HepG2 (cell line): Measurements from ENCODE around the gene DOCK10. TPM values are rescaled to one million over a fixed set of nuclear protein-coding genes. Genes with fewer than 3 reads are reported as not detected.

Source experiments
- ATAC-seq: fragments of 200-7000 bp; cut with Tn5 transposase; 3 replicates; pipeline ENCODE4 v1.9.1; 2020; ENCODE audit warnings: mild to moderate bottlenecking, moderate library complexity
- BruUV-seq: library from RNA; stranded (reverse); fragments of 400-500 nt; replicated peaks from 2 replicates; lab custom pipeline; 2021; lab: Mats Ljungman, UMichigan
- CTCF ChIA-PET: fragments of 300-600 bp; formaldehyde crosslinking; extraction: SDS; loops from one replicate; lab custom pipeline; 2021; ENCODE audit warnings: low total read pairs, inconsistent platforms, low intra/inter-chr PET ratio; lab: Yijun Ruan, JAX
- POLR2A ChIA-PET: fragments of 350-600 bp; sonication (Branson Sonifier 250); formaldehyde crosslinking; loops from one replicate; lab custom pipeline; 2020; ENCODE audit warnings: antibody characterized with exemption, inconsistent platforms; lab: Yijun Ruan, JAX
- DNase-seq: peaks from one replicate; pipeline ENCODE4 v3.0.0-alpha.2; 2015; ENCODE audit warnings: low spot score
- FAIRE-seq: peaks from 3 replicates; lab custom pipeline; 2011; peaks lifted over from hg19 to GRCh38; lab: Jason Lieb, UNC
- H2AFZ ChIP-seq: one replicate; pipeline ENCODE4 v1.6.1; 2011; ENCODE audit warnings: low read length, inconsistent platforms
- H3K27ac ChIP-seq: fragments of 300-600 bp; 3 replicates; pipeline ENCODE4 v1.8.0; 2011; ENCODE audit warnings: mixed run types, mild to moderate bottlenecking, mixed read lengths, low read length, inconsistent platforms; ENCODE audit not compliant: insufficient read depth; ENCODE audit errors: extremely low read length
- H3K27me3 ChIP-seq, 2 experiments: fragments of 200-600 bp in 1 of 2; 2 replicates in 1 of 2; 3 replicates in 1 of 2; pipeline versions ENCODE4 v1.6.0 to v1.8.0; 2011; ENCODE audit warnings: low read length in 2 of 2, mild to moderate bottlenecking in 2 of 2, moderate library complexity in 2 of 2, inconsistent platforms in 1 of 2; ENCODE audit not compliant: insufficient read depth in 2 of 2, control insufficient read depth in 1 of 2
- H3K36me3 ChIP-seq, 2 experiments: fragments of 200-600 bp in 1 of 2; replicated peaks in 1 of 2; 2 replicates in 1 of 2; 3 replicates in 1 of 2; pipeline versions ENCODE4 v1.5.1 to v1.8.0; 2011; ENCODE audit warnings: low read length in 2 of 2, inconsistent platforms in 1 of 2; ENCODE audit not compliant: insufficient read depth in 2 of 2, control insufficient read depth in 1 of 2
- H3K4me1 ChIP-seq: 2 replicates; pipeline ENCODE4 v1.5.1; 2012; ENCODE audit warnings: low read length, inconsistent platforms; ENCODE audit not compliant: insufficient read depth
- H3K4me2 ChIP-seq: 2 replicates; pipeline ENCODE4 v1.6.0; 2011; ENCODE audit warnings: low read depth, low read length, inconsistent platforms
- H3K4me3 ChIP-seq, 3 experiments: fragments of 200-600 bp in 1 of 3; sonication (generic), shearing (Covaris generic) in 1 of 3; replicated peaks in 1 of 3; 2 replicates each; pipeline ENCODE4 v1.5.1; 2011 to 2016; ENCODE audit warnings: low read length in 3 of 3, inconsistent platforms in 2 of 3, low read depth in 2 of 3, mild to moderate bottlenecking in 2 of 3, control low read depth in 1 of 3, mixed read lengths in 1 of 3; ENCODE audit not compliant: insufficient read depth in 1 of 3
- H3K79me2 ChIP-seq: one replicate; pipeline ENCODE4 v1.6.1; 2011; ENCODE audit warnings: low read length, inconsistent platforms; ENCODE audit not compliant: insufficient read depth
- H3K9ac ChIP-seq: 2 replicates; pipeline ENCODE4 v1.6.0; 2011; ENCODE audit warnings: mild to moderate bottlenecking, low read depth, low read length, inconsistent platforms; ENCODE audit not compliant: insufficient read depth
- H3K9me3 ChIP-seq: 2 replicates; pipeline ENCODE4 v1.5.1; 2012; ENCODE audit warnings: mild to moderate bottlenecking, low read length
- H4K20me1 ChIP-seq: 2 replicates; pipeline ENCODE4 v1.6.0; 2011; ENCODE audit warnings: inconsistent platforms, mild to moderate bottlenecking, low read length, moderate library complexity; ENCODE audit not compliant: insufficient read depth
- CBX1 ChIP-seq: IDR thresholded peaks from one replicate; pipeline ENCODE4 v1.6.1; 2016; ENCODE audit warnings: antibody characterized with exemption, low read depth
- CENPT ChIP-seq: sonication (generic); formaldehyde crosslinking; IDR thresholded peaks from 2 replicates; pipeline ENCODE4 v1.8.0; 2022; ENCODE audit warnings: low read depth, mild to moderate bottlenecking, moderate library complexity, missing genetic modification reagents
- FOXJ3 ChIP-seq: sonication (generic); formaldehyde crosslinking; IDR thresholded peaks from 2 replicates; pipeline ENCODE4 v1.4.0; 2020; ENCODE audit warnings: missing genetic modification reagents, mild to moderate bottlenecking, borderline replicate concordance
- IRX3 ChIP-seq: sonication (generic); formaldehyde crosslinking; IDR thresholded peaks from 2 replicates; pipeline ENCODE4 v1.8.1; 2023; ENCODE audit warnings: mild to moderate bottlenecking, low read depth, missing genetic modification reagents, borderline replicate concordance
- KDM3A ChIP-seq: IDR thresholded peaks from 2 replicates; pipeline ENCODE4 v1.6.1; 2018; ENCODE audit warnings: low read depth, missing compliant biosample characterization
- MAF1 ChIP-seq: sonication (generic); formaldehyde crosslinking; IDR thresholded peaks from 2 replicates; pipeline ENCODE4 v1.5.0; 2020; ENCODE audit warnings: missing genetic modification reagents, borderline replicate concordance
- NR3C1 ChIP-seq: sonication (generic); formaldehyde crosslinking; IDR thresholded peaks from 2 replicates; pipeline ENCODE4 v1.4.0; 2020; ENCODE audit warnings: missing genetic modification reagents
- TBX2 ChIP-seq: sonication (generic); formaldehyde crosslinking; IDR thresholded peaks from 2 replicates; pipeline ENCODE4 v1.5.0; 2020; ENCODE audit warnings: missing genetic modification reagents, mild to moderate bottlenecking, borderline replicate concordance
- TFE3 ChIP-seq: IDR thresholded peaks from 2 replicates; pipeline ENCODE4 v1.6.1; 2016
- THYN1 ChIP-seq: sonication (generic); formaldehyde crosslinking; IDR thresholded peaks from 2 replicates; pipeline ENCODE4 v1.8.1; 2023; ENCODE audit warnings: low read depth, mild to moderate bottlenecking, moderate library complexity, missing genetic modification reagents, borderline replicate concordance
- ZNF101 ChIP-seq: sonication (generic); formaldehyde crosslinking; IDR thresholded peaks from 2 replicates; pipeline ENCODE4 v1.4.0; 2020; ENCODE audit warnings: mild to moderate bottlenecking, low read depth, missing genetic modification reagents, borderline replicate concordance
- ZNF484 ChIP-seq: sonication (generic); formaldehyde crosslinking; IDR thresholded peaks from 2 replicates; pipeline ENCODE4 v1.5.1; 2020; ENCODE audit warnings: mild to moderate bottlenecking, low read depth, missing genetic modification reagents, borderline replicate concordance
- ZNF562 ChIP-seq: sonication (generic); formaldehyde crosslinking; IDR thresholded peaks from 2 replicates; pipeline ENCODE4 v1.8.0; 2022; ENCODE audit warnings: missing genetic modification reagents, borderline replicate concordance
- ZNF883 ChIP-seq: sonication (generic); formaldehyde crosslinking; IDR thresholded peaks from 2 replicates; pipeline ENCODE4 v1.5.1; 2020; ENCODE audit warnings: mild to moderate bottlenecking, missing genetic modification reagents; ENCODE audit errors: not compliant biosample characterization
- WGBS: methylation state at CpG from one replicate; pipeline ENCODE4 v1.1.6; 2017; ENCODE audit warnings: low lambda C conversion rate; 5-methylcytosine and 5-hydroxymethylcytosine counted together
- in situ Hi-C: cut with HindIII; loops from 2 replicates; pipeline ENCODE4 v1.10.0; 2017; ENCODE audit warnings: low pct_unique_long_range_greater_than_20kb; ENCODE audit not compliant: extremely low pct_ligation_motif_present
- intact Hi-C: fragments of 100-400 bp; cut with micrococcal nuclease; formaldehyde crosslinking; loops from one replicate; pipeline ENCODE4 v1.10.0; 2022; ENCODE audit not compliant: unreplicated experiment
- polyA plus RNA-seq, 8 experiments: library from polyadenylated mRNA; depleted of rRNA in 3 of 8; stranded (reverse) in 7 of 8; unstranded in 1 of 8; fragments of >200 nt; fragmentation: Illumina TruSeq in 4 of 8; extraction: Trizol in 4 of 8; gene quantifications; 2 replicates each; pipeline versions ENCODE4 v1.2.1 to v1.2.3, GENCODE V29; 2011 to 2016; ENCODE audit warnings: low read depth in 4 of 8, missing spikeins in 1 of 8, mixed read lengths in 1 of 8; ENCODE audit not compliant: insufficient read depth in 1 of 8
- total RNA-seq, 5 experiments: library from RNA; depleted of rRNA; stranded (reverse); fragments of >200 nt; fragmentation: Illumina TruSeq; extraction: Trizol; gene quantifications; 2 replicates each; pipeline ENCODE4 v1.2.3, GENCODE V29; 2016; ENCODE audit warnings: low read depth in 1 of 5
- TF ChIP-seq, protein P1 (sequence below): sonication (generic); formaldehyde crosslinking; IDR thresholded peaks from 2 replicates; pipeline ENCODE4 v1.4.0; 2020; ENCODE audit warnings: missing genetic modification reagents
- TF ChIP-seq, protein P2 (sequence below): IDR thresholded peaks from 2 replicates; pipeline ENCODE4 v1.6.1; 2012; ENCODE audit warnings: inconsistent platforms
- TF ChIP-seq, protein P3 (sequence below): sonication (generic); formaldehyde crosslinking; IDR thresholded peaks from 2 replicates; pipeline ENCODE4 v1.5.0; 2020; ENCODE audit warnings: missing genetic modification reagents, mild to moderate bottlenecking, borderline replicate concordance

DOCK10 gene
- total and polyA plus RNA-seq, 2 of the 13 experiments (the other 11 are each of a cell fraction or from before 2014, with no cell fraction given) = not detected

GRCh38 chr2:224970311-224970710, 72.0 kb downstream of the DOCK10 start (continued):
- TF ChIP-seq TFE3 (CRISPR knock-in tag) (no peak), ZNF883 (CRISPR knock-in tag) (no peak), FOXJ3 (CRISPR knock-in tag) (no peak), CENPT (no peak), NR3C1 (CRISPR knock-in tag) (no peak), TBX2 (CRISPR knock-in tag) (no peak)
- TF ChIP-seq, protein P1, sequence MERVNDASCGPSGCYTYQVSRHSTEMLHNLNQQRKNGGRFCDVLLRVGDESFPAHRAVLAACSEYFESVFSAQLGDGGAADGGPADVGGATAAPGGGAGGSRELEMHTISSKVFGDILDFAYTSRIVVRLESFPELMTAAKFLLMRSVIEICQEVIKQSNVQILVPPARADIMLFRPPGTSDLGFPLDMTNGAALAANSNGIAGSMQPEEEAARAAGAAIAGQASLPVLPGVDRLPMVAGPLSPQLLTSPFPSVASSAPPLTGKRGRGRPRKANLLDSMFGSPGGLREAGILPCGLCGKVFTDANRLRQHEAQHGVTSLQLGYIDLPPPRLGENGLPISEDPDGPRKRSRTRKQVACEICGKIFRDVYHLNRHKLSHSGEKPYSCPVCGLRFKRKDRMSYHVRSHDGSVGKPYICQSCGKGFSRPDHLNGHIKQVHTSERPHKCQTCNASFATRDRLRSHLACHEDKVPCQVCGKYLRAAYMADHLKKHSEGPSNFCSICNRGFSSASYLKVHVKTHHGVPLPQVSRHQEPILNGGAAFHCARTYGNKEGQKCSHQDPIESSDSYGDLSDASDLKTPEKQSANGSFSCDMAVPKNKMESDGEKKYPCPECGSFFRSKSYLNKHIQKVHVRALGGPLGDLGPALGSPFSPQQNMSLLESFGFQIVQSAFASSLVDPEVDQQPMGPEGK (CRISPR knock-in tag) = no peak

- WGBS = 11% methylated on average over 4 of the region's 4 CpGs
- Histone ChIP-seq H3K9ac (no peak overlapping the region), H3K79me2 (no peaks in the 10 kb centered on the region), H3K27ac (no peak overlapping the region), H3K36me3 (no peaks in the 10 kb centered on the region), H3K9me3 (no peaks in the 10 kb centered on the region), H3K4me2 (no peak overlapping the region), H3K27me3 (peaks cover 0 to 3% of the 10 kb centered on the region in 2 experiments; a peak in 2 of 5 replicates), H4K20me1 (no peaks in the 10 kb centered on the region), H2AFZ (no peak overlapping the region), H3K4me3 (no peak overlapping the region), H3K4me1 (no peaks in the 10 kb centered on the region)
- in situ Hi-C loops = no loop called here
- BruUV-seq = no TSS peak
- DNase-seq (no peak), ATAC-seq (no peak), FAIRE-seq (no peak)
- intact Hi-C loops = no loop called here
- CTCF ChIA-PET = no interaction called here
- POLR2A ChIA-PET = no interaction called here
- TF ChIP-seq ZNF101 (CRISPR knock-in tag) = no peak
- no peak for TF ChIP-seq KDM3A (CRISPR knock-in tag)
- TF ChIP-seq ZNF484 (CRISPR knock-in tag) = no peak
- TF ChIP-seq THYN1 (CRISPR knock-in tag) = no peak
- TF ChIP-seq, protein P2, sequence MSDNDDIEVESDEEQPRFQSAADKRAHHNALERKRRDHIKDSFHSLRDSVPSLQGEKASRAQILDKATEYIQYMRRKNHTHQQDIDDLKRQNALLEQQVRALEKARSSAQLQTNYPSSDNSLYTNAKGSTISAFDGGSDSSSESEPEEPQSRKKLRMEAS = no peak
- TF ChIP-seq MAF1 (CRISPR knock-in tag) = no peak
- no peak for TF ChIP-seq IRX3 (CRISPR knock-in tag)
- TF ChIP-seq, protein P3, sequence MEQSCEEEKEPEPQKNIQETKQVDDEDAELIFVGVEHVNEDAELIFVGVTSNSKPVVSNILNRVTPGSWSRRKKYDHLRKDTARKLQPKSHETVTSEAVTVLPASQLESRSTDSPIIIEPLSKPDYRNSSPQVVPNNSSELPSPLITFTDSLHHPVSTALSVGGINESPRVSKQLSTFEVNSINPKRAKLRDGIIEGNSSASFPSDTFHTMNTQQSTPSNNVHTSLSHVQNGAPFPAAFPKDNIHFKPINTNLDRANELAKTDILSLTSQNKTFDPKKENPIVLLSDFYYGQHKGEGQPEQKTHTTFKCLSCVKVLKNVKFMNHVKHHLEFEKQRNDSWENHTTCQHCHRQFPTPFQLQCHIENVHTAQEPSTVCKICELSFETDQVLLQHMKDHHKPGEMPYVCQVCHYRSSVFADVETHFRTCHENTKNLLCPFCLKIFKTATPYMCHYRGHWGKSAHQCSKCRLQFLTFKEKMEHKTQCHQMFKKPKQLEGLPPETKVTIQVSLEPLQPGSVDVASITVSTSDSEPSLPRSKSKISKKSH (CRISPR knock-in tag) = no peak
- TF ChIP-seq CBX1 = no peak
- no peak for TF ChIP-seq ZNF562 (CRISPR knock-in tag)
These were observed 72.5 kb downstream of the DOCK10 start for GRCh38 chr2:224969633-224970260.
